ENCODE results near the gene CA14.
"Not testable (repeated sequence)": the region's sequence is repeated elsewhere in the genome, so short reads cannot be mapped to it uniquely, and the experiment has no call there.

Gene CA14

DNA sequence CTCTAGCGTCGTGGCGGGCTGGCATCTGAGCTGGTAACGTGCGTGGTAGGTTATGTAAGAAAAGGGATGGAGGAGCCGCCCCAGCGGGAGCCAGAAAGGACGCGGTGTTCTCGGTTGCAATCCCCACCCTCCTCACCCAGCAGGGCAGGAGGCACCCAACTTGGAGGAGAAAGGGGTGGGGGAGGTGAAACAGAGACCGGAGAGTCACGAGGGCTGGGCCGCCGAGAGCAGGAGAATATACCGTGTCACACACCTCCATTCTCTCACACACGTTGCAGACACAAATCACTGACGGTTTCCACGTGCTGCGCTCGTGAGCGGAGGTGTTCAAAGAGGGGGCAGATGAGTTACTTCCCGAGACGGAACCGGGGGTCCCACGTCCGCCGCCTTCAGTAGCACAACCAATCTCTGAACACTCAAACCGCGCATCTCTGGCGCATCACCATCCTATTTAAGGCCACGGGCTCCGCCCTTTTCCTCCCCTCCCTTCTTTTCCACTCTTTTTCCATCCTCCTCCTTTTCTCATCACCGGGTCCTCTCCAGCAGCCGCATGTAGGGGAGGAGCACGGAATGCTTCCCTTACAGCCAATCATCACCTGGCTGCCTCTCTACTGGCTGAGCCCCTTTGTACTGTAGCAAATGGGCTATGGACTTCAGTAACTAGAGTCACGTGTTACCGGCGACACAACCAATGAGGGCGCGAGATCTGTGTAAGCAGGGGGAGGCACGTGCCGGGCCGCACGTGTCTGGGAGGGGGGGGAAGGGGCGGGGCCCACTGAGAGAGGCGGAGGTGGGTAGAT, 24.4 kb downstream of the CA14 start, which contains the start of gene CIART:
Gene CIART (plus strand): TSS at position 797 of the 800 bp plus-strand sequence. CDS start 714 bp downstream, outside the sequence.
- peak; percentile 91 for DNase-seq

DNA sequence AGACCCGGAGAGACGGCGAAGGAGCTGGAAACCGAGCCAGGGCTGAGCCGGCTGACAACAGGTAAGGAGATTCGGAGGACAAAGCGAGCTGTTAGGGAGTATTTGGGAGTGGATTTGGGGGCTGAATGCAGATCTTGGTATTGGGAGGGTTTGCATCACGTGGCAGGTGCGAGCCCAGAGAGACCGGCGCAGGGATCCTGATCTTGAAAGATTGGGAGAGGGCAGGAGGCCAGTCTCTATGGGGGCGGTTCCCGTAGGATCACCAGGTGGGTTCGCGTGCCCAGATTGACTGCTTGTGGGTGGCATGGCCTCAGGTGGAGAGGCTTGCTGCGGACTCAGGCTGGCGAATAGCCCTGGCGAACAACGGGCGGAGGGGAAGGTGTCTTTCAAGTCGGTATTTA, 25.0 kb downstream of the CA14 start:
- DNase-seq, result no peak

DNA sequence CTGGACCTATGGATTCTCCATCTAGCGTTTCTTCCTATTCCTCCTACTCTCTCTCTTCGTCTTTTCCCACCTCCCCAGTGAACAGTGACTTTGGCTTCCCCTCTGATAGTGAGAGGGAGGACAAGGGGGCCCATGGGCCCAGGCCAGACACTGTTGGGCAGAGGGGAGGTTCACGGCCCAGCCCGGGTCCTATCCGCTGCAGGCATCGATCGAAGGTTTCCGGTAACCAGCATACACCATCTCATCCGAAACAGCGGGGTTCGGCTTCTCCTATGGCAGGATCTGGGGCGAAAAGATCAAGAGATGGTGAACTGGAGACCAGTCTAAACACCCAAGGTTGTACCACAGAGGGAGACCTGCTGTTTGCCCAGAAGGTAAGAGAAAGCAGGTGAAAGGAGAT, 25.7 kb downstream of the CA14 start:
- no peak for DNase-seq

DNA sequence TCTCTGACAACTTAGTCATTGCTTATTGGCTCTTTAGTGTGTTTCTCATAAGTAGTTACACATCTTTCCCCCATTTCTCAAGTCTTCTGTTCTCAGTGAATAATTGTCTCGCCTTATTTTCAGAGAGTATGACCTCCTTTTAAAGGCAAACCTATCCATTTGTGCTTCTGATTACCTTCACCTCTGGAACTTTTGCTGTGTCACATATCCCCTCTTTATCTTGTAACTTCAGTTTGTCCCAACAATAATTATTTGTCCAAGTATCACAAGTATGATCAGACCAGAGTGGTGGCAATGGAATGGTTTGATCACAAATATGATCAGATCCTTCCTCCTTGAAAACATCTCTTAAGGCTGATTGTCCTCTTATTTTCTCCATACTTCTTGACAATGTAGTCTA, 30.8 kb downstream of the CA14 start:
- DNase-seq, result no peak

DNA sequence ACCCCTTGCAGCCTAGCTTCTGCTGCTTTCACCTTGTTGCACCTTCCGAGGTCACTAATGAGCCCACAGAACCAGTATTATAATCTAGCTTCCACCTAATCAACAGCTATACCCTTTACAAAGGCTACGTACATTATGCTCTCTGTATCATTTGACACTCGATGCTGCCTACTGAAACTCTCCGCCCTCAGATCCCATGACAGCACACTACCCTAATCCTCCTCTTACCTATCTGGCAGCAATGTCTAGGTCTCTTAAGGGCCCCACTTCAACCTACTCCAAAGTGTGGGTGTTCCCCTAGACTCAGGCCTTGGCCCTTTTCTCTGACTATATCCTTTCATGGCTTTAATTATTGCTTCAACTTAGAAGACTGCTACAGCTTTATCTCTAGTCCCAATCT, 31.2 kb downstream of the CA14 start:
- DNase-seq, result no peak

DNA sequence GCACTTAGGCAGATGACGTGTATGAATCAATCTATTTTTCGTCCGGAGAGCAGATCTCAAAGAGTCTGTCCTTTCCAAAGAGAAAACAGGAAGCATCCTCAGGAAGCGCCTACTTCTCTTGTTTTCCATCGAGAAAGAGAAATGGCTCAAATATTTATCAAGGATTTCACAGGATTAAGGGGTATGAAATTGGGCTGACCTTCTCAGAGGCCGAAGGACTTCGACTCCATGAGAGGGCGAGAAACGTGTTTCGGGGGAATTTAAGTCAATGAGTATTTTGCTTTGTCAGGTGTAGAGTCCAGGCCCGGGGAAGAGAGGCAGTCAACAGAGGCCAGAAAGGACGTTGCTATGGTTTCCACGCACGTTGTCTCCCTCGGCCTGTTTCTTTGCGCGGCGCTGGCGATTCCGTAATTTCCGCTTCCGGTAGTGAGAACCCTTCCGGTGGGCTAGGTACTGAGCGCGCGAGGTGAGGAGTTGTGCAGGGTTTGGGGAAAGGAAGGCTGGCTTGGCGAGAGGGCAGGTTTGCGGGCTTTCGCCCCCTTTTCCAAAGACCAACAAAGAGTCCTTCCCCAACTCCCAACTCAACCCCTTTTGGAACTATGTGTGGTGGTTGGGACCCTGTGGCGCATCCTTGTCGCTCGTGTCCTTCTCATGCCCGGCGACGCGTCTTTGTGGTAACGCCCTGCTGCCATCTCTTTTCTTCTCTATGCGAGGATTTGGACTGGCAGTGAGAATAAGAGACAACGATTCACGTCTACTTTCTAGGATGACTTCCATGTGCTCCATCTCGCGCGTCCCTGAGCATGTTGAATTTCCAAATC, 36.1 kb downstream of the CA14 start, which contains the start of gene MRPS21:
Gene MRPS21 (plus strand): TSS at position 429 of the 821 bp plus-strand sequence. CDS start 506 bp downstream, outside the sequence.
- peak; percentile 93 for DNase-seq

DNA sequence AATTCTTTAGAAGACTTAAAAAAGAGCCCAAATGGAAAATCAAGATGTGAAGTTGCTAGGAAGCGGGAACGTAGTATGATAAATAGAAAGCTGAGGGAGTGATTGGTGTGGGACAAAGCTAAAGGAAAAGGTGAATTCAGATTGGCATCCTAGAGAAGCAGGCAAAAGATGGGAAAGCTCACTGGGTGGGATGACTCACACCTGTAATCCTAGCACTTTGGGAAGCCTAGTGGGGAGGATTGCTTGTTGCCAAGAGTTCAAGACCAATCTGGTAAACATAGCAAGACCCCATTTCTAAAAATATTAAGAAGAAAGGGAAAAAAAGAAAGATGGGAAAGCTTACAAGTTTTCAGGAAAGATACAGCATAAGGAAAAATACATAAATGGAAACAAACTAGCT, 37.9 kb downstream of the CA14 start:
- no peak for DNase-seq

DNA sequence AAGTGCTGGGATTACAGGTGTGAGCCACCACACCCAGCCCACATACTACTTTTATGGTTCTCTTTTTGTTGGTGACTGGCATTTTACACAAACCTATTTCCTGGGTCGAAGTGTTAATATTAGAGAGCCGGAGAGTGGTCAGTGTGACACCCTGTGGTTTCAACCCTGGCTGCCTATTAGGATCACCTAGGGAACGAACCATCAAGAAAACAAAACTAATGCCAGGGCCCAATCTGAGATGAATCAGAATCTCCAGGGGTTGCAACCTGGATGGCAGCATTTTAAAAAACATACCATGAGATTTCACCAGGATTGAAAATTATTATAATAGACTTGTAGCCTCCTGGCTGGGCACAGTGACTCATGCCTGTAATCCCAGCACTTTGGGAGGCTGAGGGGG, 42.1 kb downstream of the CA14 start:
- no peak for DNase-seq

DNA sequence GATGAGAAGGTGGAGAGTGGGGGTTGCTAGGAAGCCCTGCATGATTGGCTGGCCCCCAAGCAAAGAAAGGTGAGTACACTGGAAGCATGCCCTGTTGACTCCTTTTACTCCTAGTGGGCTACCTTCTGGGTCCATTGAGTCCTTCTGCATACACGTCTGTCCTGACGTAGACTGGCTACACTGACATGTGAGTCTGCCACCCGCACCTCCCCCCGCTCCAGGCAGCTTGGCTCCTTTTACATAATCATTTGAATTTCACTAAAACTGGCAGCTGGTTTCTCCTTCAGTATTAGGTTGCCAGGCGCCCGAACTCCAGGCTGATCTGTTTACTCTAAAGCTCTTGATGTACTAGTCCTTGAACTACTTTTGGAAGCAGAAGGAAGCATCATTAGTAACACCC, 44.8 kb downstream of the CA14 start:
- no peak for DNase-seq

DNA sequence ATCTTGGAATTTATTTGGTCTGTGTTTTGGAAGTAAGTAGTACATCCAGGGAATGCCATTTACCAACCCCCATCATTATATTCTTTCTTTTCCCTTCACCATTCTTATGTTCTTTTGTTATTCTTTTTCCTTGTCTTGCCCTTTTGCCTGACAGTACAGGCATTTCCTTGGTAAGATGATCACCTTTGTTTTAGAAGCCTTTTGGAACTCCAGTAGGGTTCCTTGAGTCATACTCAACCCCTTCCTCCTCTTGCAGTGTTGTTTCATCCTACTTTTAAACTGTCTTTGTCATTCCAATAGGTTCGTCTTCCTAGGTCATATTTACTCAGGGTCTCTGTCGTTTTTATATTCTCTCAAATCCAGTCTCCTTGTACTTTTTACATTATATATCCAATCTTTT, 45.3 kb downstream of the CA14 start:
- no peak for DNase-seq

DNA sequence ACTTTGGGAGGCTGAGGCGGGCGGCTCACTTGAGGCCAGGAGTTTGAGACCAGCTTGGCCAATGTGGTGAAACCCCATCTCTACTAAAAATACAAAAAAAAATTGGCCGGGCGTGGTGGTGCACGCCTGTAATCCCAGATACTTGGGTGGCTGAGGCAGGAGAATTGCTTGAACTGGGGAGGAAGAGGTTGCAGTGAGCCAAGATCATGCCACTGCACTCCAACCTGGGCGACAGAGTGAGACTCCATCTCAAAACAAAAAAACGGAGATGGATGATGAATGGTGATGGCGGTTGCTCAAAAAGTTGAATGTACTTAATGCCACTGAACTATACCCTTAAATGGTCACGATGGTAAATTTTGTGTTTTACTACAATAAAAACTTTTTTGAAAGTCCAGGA, 51.0 kb downstream of the CA14 start:
- not testable (repeated sequence) for DNase-seq

DNA sequence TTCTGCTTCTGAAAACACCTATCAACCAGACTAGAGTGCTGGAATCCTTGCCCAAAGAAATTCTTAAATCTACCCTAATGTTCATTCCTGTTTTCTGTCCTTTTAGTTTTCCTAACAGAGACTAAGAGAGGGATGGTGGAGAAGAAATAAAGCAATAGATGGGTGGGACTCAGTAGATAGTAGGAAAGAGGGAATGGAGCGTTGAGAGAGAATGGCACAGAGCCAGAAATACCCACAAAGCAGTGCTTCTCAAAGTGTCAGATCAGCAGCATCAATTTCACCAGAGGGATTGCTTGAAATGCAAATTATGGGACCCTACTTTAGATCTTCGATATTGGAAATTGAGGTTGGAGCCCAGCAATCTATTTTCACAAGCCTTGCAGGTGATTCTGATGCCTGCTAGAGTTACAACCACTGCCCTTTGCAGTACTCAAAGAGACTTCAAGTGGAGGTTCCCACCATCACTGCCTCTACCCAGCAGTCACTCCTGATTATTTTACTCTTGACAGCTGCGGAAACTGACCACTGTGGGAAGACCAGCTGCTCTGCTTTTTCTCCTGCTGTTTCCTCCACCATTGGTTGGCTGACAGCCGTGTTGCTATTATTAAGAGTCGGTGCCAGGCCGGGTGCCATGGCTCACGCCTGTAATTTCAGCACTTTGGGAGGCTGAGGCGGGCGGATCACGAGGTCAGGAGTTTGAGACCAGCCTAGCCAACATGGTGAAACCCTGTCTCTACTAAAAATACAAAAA, 52.4 kb downstream of the CA14 start:
- DNase-seq, result no peak

DNA sequence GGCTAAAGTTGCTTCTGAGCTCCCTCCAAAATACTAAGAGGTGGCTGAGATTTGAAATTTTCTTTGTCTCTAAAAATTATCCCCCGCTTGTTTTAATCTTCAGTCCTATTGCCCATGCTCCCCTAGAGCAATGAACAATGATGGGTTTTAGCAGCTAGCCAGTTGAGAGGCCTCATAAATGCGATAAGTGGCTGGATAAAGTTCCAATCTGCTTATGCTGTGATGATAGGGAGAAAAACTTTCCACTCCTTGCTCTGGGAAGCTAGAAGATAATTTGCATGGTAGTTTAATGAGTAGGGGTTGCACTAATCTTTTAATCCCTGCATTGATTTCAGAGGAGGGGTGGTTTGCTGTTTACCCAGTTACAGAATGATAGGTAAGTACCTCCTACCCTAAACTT, 54.2 kb downstream of the CA14 start:
- DNase-seq, result no peak
